Neural cell (in vitro differentiated cells): Measurements from ENCODE around the gene YDJC. TPM values are rescaled to one million over a fixed set of nuclear protein-coding genes. Genes with fewer than 3 reads are reported as not detected.

Source experiments
- H2AFZ ChIP-seq: fragments of 200-600, 300-800 bp; sonication (generic), shearing (Covaris generic); 2 replicates; pipeline ENCODE4 v1.6.0; 2014; ENCODE audit warnings: low read depth, mild to moderate bottlenecking, antibody characterized with exemption, low read length, moderate library complexity
- H3F3A ChIP-seq: fragments of 200-600 bp; shearing (Covaris generic); 2 replicates; pipeline ENCODE4 v1.6.1; 2016; ENCODE audit warnings: mild to moderate bottlenecking, moderate library complexity, mixed read lengths, antibody characterized with exemption, low read length; ENCODE audit not compliant: insufficient read depth, poor library complexity, severe bottlenecking
- H3K27ac ChIP-seq: fragments of 200-600, 300-800 bp; sonication (generic), shearing (Covaris generic); 2 replicates; pipeline ENCODE4 v1.5.1; 2014; ENCODE audit warnings: mild to moderate bottlenecking, low read length, moderate library complexity
- H3K27me3 ChIP-seq: fragments of 300-800, 200-600 bp; sonication (generic), shearing (Covaris generic); 2 replicates; pipeline ENCODE4 v1.6.0; 2014; ENCODE audit warnings: mild to moderate bottlenecking, low read depth, low read length, moderate library complexity; ENCODE audit not compliant: insufficient read depth
- H3K36me3 ChIP-seq: fragments of 300-800, 200-600 bp; sonication (generic), shearing (Covaris generic); 2 replicates; pipeline ENCODE4 v1.5.1; 2014; ENCODE audit warnings: mild to moderate bottlenecking, antibody characterized with exemption, low read length, moderate library complexity; ENCODE audit not compliant: insufficient read depth
- H3K4me2 ChIP-seq: fragments of 300-800, 200-600 bp; sonication (generic), shearing (Covaris generic); 2 replicates; pipeline ENCODE4 v1.6.0; 2014; ENCODE audit warnings: mild to moderate bottlenecking, low read length
- H3K4me3 ChIP-seq: fragments of 300-800, 200-600 bp; sonication (generic), shearing (Covaris generic); 2 replicates; pipeline ENCODE4 v1.5.1; 2014; ENCODE audit warnings: mild to moderate bottlenecking, low read length, moderate library complexity
- H3K79me2 ChIP-seq: fragments of 200-600 bp; shearing (Covaris generic); replicated peaks from 2 replicates; pipeline ENCODE4 v1.6.0; 2014; ENCODE audit warnings: mild to moderate bottlenecking, low read length, moderate library complexity; ENCODE audit not compliant: insufficient read depth
- H3K9ac ChIP-seq: fragments of 300-800, 200-600 bp; sonication (generic), shearing (Covaris generic); 2 replicates; pipeline ENCODE4 v1.6.1; 2016; ENCODE audit warnings: mild to moderate bottlenecking, low read length, mixed read lengths
- H3K9me2 ChIP-seq: fragments of 200-600 bp; shearing (Covaris generic); 2 replicates; pipeline ENCODE4 v1.6.1; 2016; ENCODE audit warnings: mild to moderate bottlenecking, low read length, mixed read lengths; ENCODE audit not compliant: insufficient read depth
- H3K9me3 ChIP-seq: fragments of 200-600, 300-800 bp; sonication (generic), shearing (Covaris generic); 2 replicates; pipeline ENCODE4 v1.6.1; 2016; ENCODE audit warnings: mild to moderate bottlenecking, mixed run types, low read length, moderate library complexity, mixed read lengths
- H4K20me1 ChIP-seq: fragments of 200-600 bp; shearing (Covaris generic); 2 replicates; pipeline ENCODE4 v1.6.1; 2016; ENCODE audit warnings: mild to moderate bottlenecking, mixed run types; ENCODE audit not compliant: insufficient read depth
- CTCF ChIP-seq: fragments of 450-650 bp; IDR thresholded peaks from 2 replicates; pipeline ENCODE4 v1.5.1; 2014; ENCODE audit warnings: antibody characterized with exemption, mild to moderate bottlenecking, moderate library complexity; ENCODE audit not compliant: poor library complexity, severe bottlenecking
- EP300 ChIP-seq: fragments of 450-650 bp; conservative IDR thresholded peaks from 2 replicates; pipeline ENCODE4 v1.6.1; 2014; ENCODE audit warnings: antibody characterized with exemption, mild to moderate bottlenecking, moderate library complexity; ENCODE audit not compliant: poor library complexity, severe bottlenecking
- EZH2 ChIP-seq: fragments of 200-600, 300-800 bp; shearing (Covaris generic), sonication (generic); IDR thresholded peaks from 2 replicates; pipeline ENCODE4 v1.6.1; 2014; ENCODE audit warnings: antibody characterized with exemption, low read length, borderline replicate concordance, mild to moderate bottlenecking; ENCODE audit not compliant: insufficient read depth, poor library complexity, severe bottlenecking
- MXI1 ChIP-seq: fragments of 450-650 bp; conservative IDR thresholded peaks from 2 replicates; pipeline ENCODE4 v1.6.1; 2014; ENCODE audit warnings: antibody characterized with exemption, mild to moderate bottlenecking; ENCODE audit not compliant: poor library complexity, severe bottlenecking
- POLR2AphosphoS5 ChIP-seq: IDR thresholded peaks from 2 replicates; pipeline ENCODE4 v1.6.1; 2012
- RAD21 ChIP-seq: fragments of 450-650 bp; conservative IDR thresholded peaks from 2 replicates; pipeline ENCODE4 v1.6.1; 2014; ENCODE audit warnings: antibody characterized with exemption, mild to moderate bottlenecking, moderate library complexity
- REST ChIP-seq: IDR thresholded peaks from 2 replicates; pipeline ENCODE4 v1.6.1; 2012; ENCODE audit warnings: borderline replicate concordance
- SMC3 ChIP-seq: fragments of 450-650 bp; conservative IDR thresholded peaks from 2 replicates; pipeline ENCODE4 v1.6.1; 2014; ENCODE audit warnings: antibody characterized with exemption, mild to moderate bottlenecking, moderate library complexity; ENCODE audit not compliant: poor library complexity
- TAF1 ChIP-seq: IDR thresholded peaks from 2 replicates; pipeline ENCODE4 v1.6.1; 2012; ENCODE audit warnings: low read depth
- polyA plus RNA-seq: library from polyadenylated mRNA; depleted of rRNA; stranded (reverse); fragments of >200 nt; gene quantifications from 2 replicates; pipeline ENCODE4 v1.2.3, GENCODE V29; 2014

Gene YDJC
- polyA plus RNA-seq, 1 donor from 2014 or later: 20.0 TPM

GRCh38 chr22:21661991-21662390, 32.2 kb upstream of the YDJC start:
- peaks cover 4% of the 10 kb centered on the region for H3K79me2 ChIP-seq
- no peaks in the 10 kb centered on the region for H3K9me2 ChIP-seq
- no peaks in the 10 kb centered on the region for H3F3A ChIP-seq
- no peak overlapping the region for H2AFZ ChIP-seq
- peaks cover 7% of the 10 kb centered on the region for H3K27me3 ChIP-seq
- H3K4me2 ChIP-seq: no peak overlapping the region
- TF ChIP-seq TAF1 (no peak), MXI1 (no peak), SMC3 (no peak), REST (no peak), POLR2AphosphoS5 (no peak), EP300 (no peak), EZH2 (no peak), RAD21 (no peak), CTCF (no peak)
- H4K20me1 ChIP-seq: no peaks in the 10 kb centered on the region
- H3K9me3 ChIP-seq: no peaks in the 10 kb centered on the region
- H3K36me3 ChIP-seq: no peaks in the 10 kb centered on the region
- H3K9ac ChIP-seq: no peak overlapping the region
- H3K27ac ChIP-seq: no peak overlapping the region
- no peak overlapping the region for H3K4me3 ChIP-seq

- H3K4me3 ChIP-seq: no peak overlapping the region
Observed at GRCh38 chr22:21660904-21661303, 31.1 kb upstream of the YDJC start.

More at GRCh38 chr22:21660904-21661303, 31.1 kb upstream of the YDJC start:
- H3K27me3 ChIP-seq: peaks cover 7% of the 10 kb centered on the region
- no peak overlapping the region for H3K27ac ChIP-seq
- no peak overlapping the region for H3K4me2 ChIP-seq
- no peaks in the 10 kb centered on the region for H3K36me3 ChIP-seq
- no peaks in the 10 kb centered on the region for H3K79me2 ChIP-seq
- no peaks in the 10 kb centered on the region for H3F3A ChIP-seq
- no peaks in the 10 kb centered on the region for H3K9me2 ChIP-seq
- no peaks in the 10 kb centered on the region for H4K20me1 ChIP-seq
- no peak overlapping the region for H3K9ac ChIP-seq
- no peak overlapping the region for H2AFZ ChIP-seq
- TF ChIP-seq SMC3 (no peak), RAD21 (no peak), CTCF (no peak), MXI1 (no peak), EP300 (no peak), POLR2AphosphoS5 (no peak), EZH2 (no peak)
- H3K9me3 ChIP-seq: no peaks in the 10 kb centered on the region
